Thyroid gland (tissue), 4 donors: ENCODE data around the gene MRAS.

Experiments
- CTCF ChIP-seq, 6 experiments: fragments of 200-600 bp in 3 of 6; fragments of 450-650 bp in 3 of 6; sonication (generic) in 3 of 6; IDR thresholded peaks; one replicate each; pipeline ENCODE4 v1.5.1; 2016 to 2019; ENCODE audit warnings: antibody characterized with exemption in 6 of 6, mild to moderate bottlenecking in 2 of 6, inconsistent platforms in 1 of 6, moderate library complexity in 1 of 6
- POLR2A ChIP-seq, 2 donors: fragments of 450-650 bp; IDR thresholded peaks; one replicate each; pipeline ENCODE4 v1.6.1; 2017; ENCODE audit warnings: antibody characterized with exemption in 2 of 2, mild to moderate bottlenecking in 2 of 2, moderate library complexity in 1 of 2

- peak; percentile 56 to 95 (median 90) for TF ChIP-seq CTCF (IDR thresholded peaks at IDR 0.05)
- no peak for TF ChIP-seq POLR2A (IDR thresholded peaks at IDR 0.05)
Measured at GRCh38 chr3:138417559-138417982, 69.2 kb downstream of the MRAS start.
